Heart left ventricle (tissue), 16 donors: ENCODE measurements around the gene LRRC8E. TPM values are rescaled to one million over a fixed set of nuclear protein-coding genes. Genes with fewer than 3 reads are reported as not detected.
A peak's percentile ranks its signal among the peaks of the same experiment; 100 is the strongest.

Experiments
- ATAC-seq, 4 donors: fragments of 200-7000 bp; cut with Tn5 transposase; one replicate each; pipeline ENCODE4 v1.9.1; 2020 to 2022; ENCODE audit warnings: moderate library complexity in 4 of 4, mild to moderate bottlenecking in 3 of 4, moderate number of reproducible peaks in 1 of 4
- DNase-seq, 5 donors: peaks; one replicate each; pipeline ENCODE4 v3.0.0-alpha.2; 2020
- H3K27ac ChIP-seq, 12 donors: fragments of 200-600 bp; sonication (generic) in 4 of 12; one replicate each; pipeline versions ENCODE4 v1.5.0 to v1.8.0; 2016 to 2022; ENCODE audit warnings: mild to moderate bottlenecking in 2 of 12
- H3K27me3 ChIP-seq, 9 donors: fragments of 200-600 bp; sonication (generic) in 2 of 9; one replicate each; pipeline versions ENCODE4 v1.5.1 to v1.8.0; 2016 to 2022; ENCODE audit warnings: mild to moderate bottlenecking in 3 of 9
- H3K36me3 ChIP-seq, 9 donors: fragments of 200-600 bp; sonication (generic) in 2 of 9; one replicate each; pipeline versions ENCODE4 v1.5.0 to v1.8.0; 2018 to 2022; ENCODE audit warnings: mild to moderate bottlenecking in 2 of 9
- H3K4me1 ChIP-seq, 12 donors: fragments of 200-600 bp; sonication (generic) in 4 of 12; one replicate each; pipeline versions ENCODE4 v1.5.0 to v1.8.0; 2016 to 2022; ENCODE audit warnings: mild to moderate bottlenecking in 3 of 12
- H3K4me3 ChIP-seq, 12 donors: fragments of 200-600 bp; sonication (generic) in 4 of 12; one replicate each; pipeline versions ENCODE4 v1.5.0 to v1.8.0; 2017 to 2022; ENCODE audit warnings: mild to moderate bottlenecking in 9 of 12, moderate library complexity in 4 of 12
- H3K9me3 ChIP-seq, 12 donors: fragments of 200-600 bp; sonication (generic) in 4 of 12; one replicate each; pipeline versions ENCODE4 v1.5.0 to v1.8.0; 2016 to 2022; ENCODE audit warnings: mild to moderate bottlenecking in 1 of 12
- CTCF ChIP-seq, 12 donors: fragments of 200-600 bp; sonication (generic) in 4 of 12; IDR thresholded peaks; one replicate each; pipeline versions ENCODE4 v1.5.0 to v1.8.0; 2018 to 2022; ENCODE audit warnings: antibody characterized with exemption in 12 of 12, mild to moderate bottlenecking in 5 of 12
- POLR2A ChIP-seq, 2 donors: fragments of 450-650 bp; IDR thresholded peaks; one replicate each; pipeline ENCODE4 v1.6.1; 2017; ENCODE audit warnings: antibody characterized with exemption in 2 of 2, mild to moderate bottlenecking in 2 of 2, moderate library complexity in 2 of 2
- WGBS, 4 donors: extraction: QIAGEN DNeasy Blood & Tissue Kit in 2 of 4; methylation state at CpG; one replicate each; pipeline versions ENCODE4 v1.1.5 to v1.1.7; 2013 to 2018; 5-methylcytosine and 5-hydroxymethylcytosine counted together
- intact Hi-C, 10 donors: fragments of 100-400 bp; cut with DNase I; formaldehyde crosslinking; loops; one replicate each; pipeline versions ENCODE4 v1.11.1 to v1.14.2; 2022
- polyA plus RNA-seq, 2 donors: library from polyadenylated mRNA; stranded (reverse); fragments of 200-250 nt; gene quantifications; one replicate each; pipeline ENCODE4 v1.2.3, GENCODE V29; 2013
- total RNA-seq, 9 donors: library from RNA; depleted of rRNA in 2 of 9; stranded (reverse); fragments of >200 nt in 2 of 9; fragmentation: NEBNext Ultra II Directional in 3 of 9; extraction: Animal tissue kit (Norgen Biotek cat#: 25700) in 3 of 9; gene quantifications; one replicate each; pipeline versions ENCODE4 v1.1.0 to v1.2.4, GENCODE V29; 2016 to 2023
- donor health status: ischemic (EF 13 %, LVEDD 7.1; RV severe dilation, severe dysfunction).
- donor health status: healthy with polysubstance abuse.
- donor health status: DM: no; HTN: yes; CAD: no.
- donor health status: DM: no; HTN: no; CAD: no.
- donor health status: ischemic (EF 25% LVEDD 6.9; RV normal size, moderate dysfunction).
- donor health status: ischemic (EF 25% LVEDD 5.7; RV mildly dilated, moderate dysfunction).
- donor health status: healthy.
- donor health status: DM: yes; HTN: yes; CAD: no.
- donor health status: ischemic (EF 35%, LVEDD 5.7; RV mildly dilated, moderate dysfunction).
- donor health status: nonischemic (EF 11% LVEDD 7.7; RV severe dilation, severe dysfunction).
- donor health status: DM: yes; HTN: yes; CAD: no.
- donor health status: PGD.
- donor health status: ischemic (EF 29% LVEDD 5.4; RV normal size, mild dysfunction).
- donor health status: nonischemic (EF 23%, LVEDD 6.1; RV moderate dilation, normal function).

LRRC8E gene
- total and polyA plus RNA-seq, 11 donors = 0.17 to 2.6 (median 1.00) TPM

GRCh38 chr19:7859831-7860713 is 28.2 kb upstream of the LRRC8E start:
- Histone ChIP-seq H3K36me3 (peaks cover 0 to 17% (median 0%) of the 10 kb centered on the region in 9 donors), H3K4me3 (no peak overlapping the region), H3K9me3 (no peaks in the 10 kb centered on the region), H3K4me1 (peaks cover 0 to 16% (median 10%) of the 10 kb centered on the region in 12 donors), H3K27me3 (peaks cover 0 to 35% (median 0%) of the 10 kb centered on the region in 9 donors), H3K27ac (peak overlapping the region in 1 of 12 donors; percentile 14)
- TF ChIP-seq POLR2A (IDR thresholded peaks at IDR 0.05) (no peak), CTCF (IDR thresholded peaks at IDR 0.05) (no peak)
- DNase-seq (peak in 2 of 5 donors; percentile 8 to 13), ATAC-seq (no peak)
- intact Hi-C loops = loop anchor here in 4 of 10 donors (5.0 to 10.0 kb wide), 4 partner anchors 42 to 395 kb away; partner anchors contain the start of genes MAP2K7 (in 2 of the 4) and SNAPC2 (in 1 of the 4)
- WGBS, 4 donors = 86 to 94% (median 91%) methylated on average over 15 to 22 of the region's 22 CpGs

- H3K4me1 ChIP-seq = peaks cover 0 to 21% (median 10%) of the 10 kb centered on the region in 12 donors
- no peak overlapping the region for H3K4me3 ChIP-seq
- H3K27ac ChIP-seq = peak overlapping the region in 1 of 12 donors; percentile 14
- intact Hi-C loops = no loop called here
- DNase-seq (peak in 2 of 5 donors; percentile 53 to 54), ATAC-seq (peak in 3 of 4 donors; percentile 49 to 58 (median 53))
- H3K27me3 ChIP-seq = peaks cover 0 to 38% (median under 1%) of the 10 kb centered on the region in 9 donors
- H3K9me3 ChIP-seq = no peaks in the 10 kb centered on the region
- 61 to 70% (median 67%) methylated on average over 12 to 14 of the region's 14 CpGs for WGBS, 4 donors
- TF ChIP-seq POLR2A (IDR thresholded peaks at IDR 0.05) (no peak), CTCF (IDR thresholded peaks at IDR 0.05) (no peak)
- peaks cover 0 to 17% (median 0%) of the 10 kb centered on the region in 9 donors for H3K36me3 ChIP-seq
Measured at GRCh38 chr19:7860714-7861618, 27.3 kb upstream of the LRRC8E start.

GRCh38 chr19:7861619-7862412 is 26.5 kb upstream of the LRRC8E start:
- Histone ChIP-seq H3K4me1 (peaks cover 0 to 21% (median 10%) of the 10 kb centered on the region in 12 donors), H3K27me3 (peaks cover 0 to 44% (median 8%) of the 10 kb centered on the region in 9 donors), H3K36me3 (peaks cover 0 to 17% (median 0%) of the 10 kb centered on the region in 9 donors), H3K4me3 (peak overlapping the region in 6 of 12 donors; percentile 12 to 43 (median 22)), H3K27ac (no peak overlapping the region), H3K9me3 (no peaks in the 10 kb centered on the region)
- TF ChIP-seq POLR2A (IDR thresholded peaks at IDR 0.05) (no peak), CTCF (IDR thresholded peaks at IDR 0.05) (no peak)
- ATAC-seq (no peak), DNase-seq (peak in 1 of 5 donors; percentile 13)
- intact Hi-C loops = no loop called here
- 44 to 100% (median 65%) methylated on average over 3 to 63 of the region's 63 CpGs for WGBS, 4 donors
